Effector memory CD8-positive, alpha-beta T cell (primary cell): ENCODE measurements around the gene TXNRD1.
"Not testable (repeated sequence)": the region's sequence is repeated elsewhere in the genome, so short reads cannot be mapped to it uniquely, and the experiment has no call there.

ENCODE experiments used
- ATAC-seq: fragments of 150-1000 bp; cut with Tn5 transposase; replicated peaks from 2 replicates; pipeline ENCODE4 v1.10.0; 2021; ENCODE audit warnings: mild to moderate bottlenecking, moderate library complexity
- DNase-seq, 3 experiments: peaks; one replicate each; pipeline ENCODE4 v3.0.0; 2021
- H3K27ac Mint-ChIP-seq, 2 donors: one replicate each; pipeline ENCODE4 v1.8.0; 2022; ENCODE audit warnings: mild to moderate bottlenecking in 2 of 2, mixed read lengths in 2 of 2, moderate library complexity in 2 of 2
- H3K27me3 Mint-ChIP-seq, 2 donors: one replicate each; pipeline ENCODE4 v1.8.0; 2022; ENCODE audit warnings: mixed read lengths in 2 of 2
- H3K36me3 Mint-ChIP-seq: one replicate; pipeline ENCODE4 v1.8.0; 2022; ENCODE audit warnings: mild to moderate bottlenecking, moderate library complexity, mixed read lengths; ENCODE audit not compliant: insufficient read depth
- H3K4me1 Mint-ChIP-seq, 2 donors: one replicate each; pipeline ENCODE4 v1.8.0; 2022; ENCODE audit warnings: low read depth in 2 of 2, mixed read lengths in 2 of 2
- H3K4me3 Mint-ChIP-seq, 2 donors: one replicate each; pipeline ENCODE4 v1.8.0; 2022; ENCODE audit warnings: mild to moderate bottlenecking in 2 of 2, mixed read lengths in 2 of 2, moderate library complexity in 2 of 2
- H3K9me3 Mint-ChIP-seq, 2 donors: one replicate each; pipeline ENCODE4 v1.8.0; 2022; ENCODE audit warnings: mixed read lengths in 2 of 2

The TXNRD1 gene

GRCh38 chr12:104313568-104314241 lies 98.1 kb downstream of the TXNRD1 start:
- peaks cover 67% of the 10 kb centered on the region for H3K36me3 Mint-ChIP-seq
- no peak overlapping the region for H3K27ac Mint-ChIP-seq
- H3K27me3 Mint-ChIP-seq: no peaks in the 10 kb centered on the region
- H3K4me1 Mint-ChIP-seq: peaks cover 4 to 16% of the 10 kb centered on the region in 2 donors
- H3K9me3 Mint-ChIP-seq: no peaks in the 10 kb centered on the region
- ATAC-seq: no peak
- H3K4me3 Mint-ChIP-seq: no peak overlapping the region
- DNase-seq: no peak

GRCh38 chr12:104314242-104314614 lies 98.6 kb downstream of the TXNRD1 start:
- H3K9me3 Mint-ChIP-seq: no peaks in the 10 kb centered on the region
- peaks cover 4 to 14% of the 10 kb centered on the region in 2 donors for H3K4me1 Mint-ChIP-seq
- H3K4me3 Mint-ChIP-seq: no peak overlapping the region
- DNase-seq: no peak
- ATAC-seq: no peak
- no peaks in the 10 kb centered on the region for H3K27me3 Mint-ChIP-seq
- H3K36me3 Mint-ChIP-seq: peaks cover 68% of the 10 kb centered on the region
- H3K27ac Mint-ChIP-seq: no peak overlapping the region

GRCh38 chr12:104315326-104316224 lies 100.0 kb downstream of the TXNRD1 start:
- Mint-ChIP-seq H3K4me3 (no peak overlapping the region), H3K4me1 (peaks cover 0 to 5% of the 10 kb centered on the region in 2 donors), H3K27me3 (no peaks in the 10 kb centered on the region), H3K36me3 (peaks cover 69% of the 10 kb centered on the region), H3K27ac (peak overlapping the region in 1 of 2 donors; percentile 26), H3K9me3 (no peaks in the 10 kb centered on the region)
- DNase-seq: no peak
- no peak for ATAC-seq

- peaks cover 0 to 5% of the 10 kb centered on the region in 2 donors for H3K4me1 Mint-ChIP-seq
- H3K9me3 Mint-ChIP-seq: no peaks in the 10 kb centered on the region
- H3K36me3 Mint-ChIP-seq: peaks cover 74% of the 10 kb centered on the region
- H3K4me3 Mint-ChIP-seq: no peak overlapping the region
- ATAC-seq: no peak
- no peaks in the 10 kb centered on the region for H3K27me3 Mint-ChIP-seq
- peak overlapping the region in 1 of 2 donors; percentile 62 for H3K27ac Mint-ChIP-seq
- DNase-seq: no peak
Observed at GRCh38 chr12:104316936-104317335, 101.4 kb downstream of the TXNRD1 start.

- no peak for ATAC-seq
- Mint-ChIP-seq H3K27ac (no peak overlapping the region), H3K9me3 (no peaks in the 10 kb centered on the region), H3K4me1 (peaks cover 0 to 5% of the 10 kb centered on the region in 2 donors), H3K36me3 (peaks cover 75% of the 10 kb centered on the region), H3K4me3 (no peak overlapping the region), H3K27me3 (no peaks in the 10 kb centered on the region)
- DNase-seq: no peak
Observed at GRCh38 chr12:104317538-104318210, 102.1 kb downstream of the TXNRD1 start.

- H3K4me3 Mint-ChIP-seq: no peak overlapping the region
- H3K9me3 Mint-ChIP-seq: no peaks in the 10 kb centered on the region
- H3K27ac Mint-ChIP-seq: no peak overlapping the region
- no peaks in the 10 kb centered on the region for H3K27me3 Mint-ChIP-seq
- H3K36me3 Mint-ChIP-seq: peaks cover 62% of the 10 kb centered on the region
- ATAC-seq (no peak), DNase-seq (no peak)
- H3K4me1 Mint-ChIP-seq: peaks cover 0 to 5% of the 10 kb centered on the region in 2 donors
Observed at GRCh38 chr12:104319028-104319427, 103.4 kb downstream of the TXNRD1 start.

- Mint-ChIP-seq H3K4me1 (peaks cover 0 to 5% of the 10 kb centered on the region in 2 donors), H3K27ac (peak overlapping the region in 1 of 2 donors; percentile 17), H3K27me3 (no peaks in the 10 kb centered on the region), H3K9me3 (no peaks in the 10 kb centered on the region), H3K36me3 (peaks cover 58% of the 10 kb centered on the region), H3K4me3 (no peak overlapping the region)
- no peak for ATAC-seq
- DNase-seq: no peak
Observed at GRCh38 chr12:104319918-104320626, 104.5 kb downstream of the TXNRD1 start.

GRCh38 chr12:104320627-104321024 lies 105.0 kb downstream of the TXNRD1 start:
- no peaks in the 10 kb centered on the region for H3K9me3 Mint-ChIP-seq
- no peak overlapping the region for H3K4me3 Mint-ChIP-seq
- peaks cover 0 to 1% of the 10 kb centered on the region in 2 donors for H3K4me1 Mint-ChIP-seq
- peaks cover 58% of the 10 kb centered on the region for H3K36me3 Mint-ChIP-seq
- no peak for ATAC-seq
- no peak for DNase-seq
- H3K27me3 Mint-ChIP-seq: no peaks in the 10 kb centered on the region
- no peak overlapping the region for H3K27ac Mint-ChIP-seq

- Mint-ChIP-seq H3K36me3 (peaks cover 66% of the 10 kb centered on the region), H3K27ac (peak overlapping the region in 1 of 2 donors; percentile 26), H3K27me3 (no peaks in the 10 kb centered on the region), H3K9me3 (no peaks in the 10 kb centered on the region), H3K4me3 (no peak overlapping the region), H3K4me1 (no peaks in the 10 kb centered on the region)
- DNase-seq (no peak), ATAC-seq (no peak)
Observed at GRCh38 chr12:104321949-104322348, 106.4 kb downstream of the TXNRD1 start.

GRCh38 chr12:104322533-104322932 lies 107.0 kb downstream of the TXNRD1 start:
- H3K4me1 Mint-ChIP-seq, H3K9me3 Mint-ChIP-seq, H3K27me3 Mint-ChIP-seq, H3K4me3 Mint-ChIP-seq, ATAC-seq, H3K27ac Mint-ChIP-seq, DNase-seq: not testable (repeated sequence)
- H3K36me3 Mint-ChIP-seq: peaks cover 69% of the 10 kb centered on the region

GRCh38 chr12:104323899-104324298 lies 108.3 kb downstream of the TXNRD1 start:
- ATAC-seq (no peak), DNase-seq (no peak)
- no peaks in the 10 kb centered on the region for H3K4me1 Mint-ChIP-seq
- H3K4me3 Mint-ChIP-seq: no peak overlapping the region
- H3K36me3 Mint-ChIP-seq: peaks cover 71% of the 10 kb centered on the region
- no peak overlapping the region for H3K27ac Mint-ChIP-seq
- H3K27me3 Mint-ChIP-seq: no peaks in the 10 kb centered on the region
- no peaks in the 10 kb centered on the region for H3K9me3 Mint-ChIP-seq

- H3K4me1 Mint-ChIP-seq, H3K27me3 Mint-ChIP-seq, H3K27ac Mint-ChIP-seq, H3K9me3 Mint-ChIP-seq, DNase-seq, H3K4me3 Mint-ChIP-seq, ATAC-seq: not testable (repeated sequence)
- peaks cover 70% of the 10 kb centered on the region for H3K36me3 Mint-ChIP-seq
Observed at GRCh38 chr12:104328278-104328677, 112.7 kb downstream of the TXNRD1 start.

GRCh38 chr12:104328790-104329189 lies 113.2 kb downstream of the TXNRD1 start:
- Mint-ChIP-seq H3K27ac (no peak overlapping the region), H3K9me3 (no peaks in the 10 kb centered on the region), H3K36me3 (peaks cover 70% of the 10 kb centered on the region), H3K27me3 (no peaks in the 10 kb centered on the region), H3K4me3 (no peak overlapping the region), H3K4me1 (no peaks in the 10 kb centered on the region)
- ATAC-seq: no peak
- no peak for DNase-seq
